Left ventricle myocardium superior (tissue), 1 donor: ENCODE measurements around the gene LEKR1. TPM values are rescaled to one million over a fixed set of nuclear protein-coding genes. Genes with fewer than 3 reads are reported as not detected.
"Not testable (repeated sequence)": the region's sequence is repeated elsewhere in the genome, so short reads cannot be mapped to it uniquely, and the experiment has no call there.

ENCODE experiments used
- ATAC-seq: fragments of 200-7000 bp; cut with Tn5 transposase; one replicate; pipeline ENCODE4 v1.9.1; 2020; ENCODE audit warnings: mild to moderate bottlenecking, moderate library complexity
- DNase-seq: peaks from one replicate; pipeline ENCODE4 v3.0.0-alpha.2; 2020
- intact Hi-C: fragments of 100-400 bp; cut with micrococcal nuclease; formaldehyde crosslinking; loops from one replicate; pipeline ENCODE4 v1.11.0; 2022
- total RNA-seq: library from RNA; stranded (reverse); fragmentation: NEBNext Ultra II Directional; extraction: Animal tissue kit (Norgen Biotek cat#: 25700); gene quantifications from one replicate; pipeline ENCODE4 v1.2.1, GENCODE V29; 2021
- donor health status: DM: no; HTN: yes; CAD: no; lungs with severe emphysema.

The LEKR1 gene
- total RNA-seq, 1 donor from 2014 or later = 0.62 TPM

- intact Hi-C loops = no loop called here
- DNase-seq = no peak
- ATAC-seq = no peak
Observed at GRCh38 chr3:156885761-156886160, 59.6 kb downstream of the LEKR1 start.

- no peak for DNase-seq
- intact Hi-C loops = no loop called here
- ATAC-seq = no peak
Observed at GRCh38 chr3:156888176-156888575, 62.0 kb downstream of the LEKR1 start.

- ATAC-seq (no peak), DNase-seq (no peak)
- intact Hi-C loops = no loop called here
Observed at GRCh38 chr3:156888576-156888975, 62.4 kb downstream of the LEKR1 start.

GRCh38 chr3:156892701-156893100, 66.5 kb downstream of the LEKR1 start:
- DNase-seq (no peak), ATAC-seq (no peak)
- intact Hi-C loops = no loop called here

- ATAC-seq, intact Hi-C loops, DNase-seq: not testable (repeated sequence)
Observed at GRCh38 chr3:156895374-156895773, 69.2 kb downstream of the LEKR1 start.

- ATAC-seq, DNase-seq, intact Hi-C loops: not testable (repeated sequence)
Observed at GRCh38 chr3:156897851-156898250, 71.7 kb downstream of the LEKR1 start.

- intact Hi-C loops = no loop called here
- ATAC-seq (no peak), DNase-seq (no peak)
Observed at GRCh38 chr3:156898296-156898880, 72.2 kb downstream of the LEKR1 start.

GRCh38 chr3:156899951-156900350, 73.8 kb downstream of the LEKR1 start:
- intact Hi-C loops = no loop called here
- no peak for DNase-seq
- ATAC-seq = no peak

- ATAC-seq (no peak), DNase-seq (no peak)
- intact Hi-C loops = no loop called here
Observed at GRCh38 chr3:156902916-156903315, 76.8 kb downstream of the LEKR1 start.

- DNase-seq (no peak), ATAC-seq (no peak)
- intact Hi-C loops = no loop called here
Observed at GRCh38 chr3:156906275-156906674, 80.1 kb downstream of the LEKR1 start.

- no peak for ATAC-seq
- no peak for DNase-seq
- intact Hi-C loops = no loop called here
Observed at GRCh38 chr3:156908398-156908797, 82.2 kb downstream of the LEKR1 start.

GRCh38 chr3:156910022-156910421, 83.9 kb downstream of the LEKR1 start:
- DNase-seq (no peak), ATAC-seq (no peak)
- intact Hi-C loops = no loop called here

GRCh38 chr3:156910831-156911230, 84.7 kb downstream of the LEKR1 start:
- intact Hi-C loops, DNase-seq, ATAC-seq: not testable (repeated sequence)

- ATAC-seq, DNase-seq, intact Hi-C loops: not testable (repeated sequence)
Observed at GRCh38 chr3:156914300-156914699, 88.1 kb downstream of the LEKR1 start.

GRCh38 chr3:156915372-156915771, 89.2 kb downstream of the LEKR1 start:
- DNase-seq (no peak), ATAC-seq (no peak)
- intact Hi-C loops = no loop called here

- intact Hi-C loops = no loop called here
- no peak for DNase-seq
- no peak for ATAC-seq
Observed at GRCh38 chr3:156918746-156919145, 92.6 kb downstream of the LEKR1 start.

- DNase-seq = no peak
- ATAC-seq = no peak
- intact Hi-C loops = no loop called here
Observed at GRCh38 chr3:156919818-156920217, 93.7 kb downstream of the LEKR1 start.

- DNase-seq (no peak), ATAC-seq (no peak)
- intact Hi-C loops = no loop called here
Observed at GRCh38 chr3:156920399-156920798, 94.2 kb downstream of the LEKR1 start.

GRCh38 chr3:156923349-156923748, 97.2 kb downstream of the LEKR1 start:
- intact Hi-C loops = no loop called here
- ATAC-seq (no peak), DNase-seq (no peak)

GRCh38 chr3:156938724-156939123, 112.6 kb downstream of the LEKR1 start:
- intact Hi-C loops = no loop called here

GRCh38 chr3:156939315-156939714, 113.2 kb downstream of the LEKR1 start:
- ATAC-seq (no peak), DNase-seq (no peak)
- intact Hi-C loops = no loop called here

More at GRCh38 chr3:156938724-156939123, 112.6 kb downstream of the LEKR1 start:
- DNase-seq = no peak
- no peak for ATAC-seq

- ATAC-seq (no peak), DNase-seq (no peak)
- intact Hi-C loops = no loop called here
Observed at GRCh38 chr3:156941311-156941710, 115.2 kb downstream of the LEKR1 start.
